Keratinocyte (primary cell): ENCODE measurements around the gene GAB4.

Experiments used
- EZH2 ChIP-seq: IDR thresholded peaks from one replicate; pipeline ENCODE4 v1.6.1; 2012; ENCODE audit warnings: inconsistent platforms, mild to moderate bottlenecking, low read length, moderate library complexity
- TF ChIP-seq, protein P1 (sequence below), 3 experiments: IDR thresholded peaks in 1 of 3; conservative IDR thresholded peaks in 1 of 3; optimal IDR thresholded peaks in 1 of 3; 2 replicates in 2 of 3; 3 replicates in 1 of 3; pipeline versions ENCODE3 to v1.5.1; 2011; ENCODE audit warnings: low read length in 3 of 3, mild to moderate bottlenecking in 3 of 3, moderate library complexity in 2 of 3, control low read depth in 1 of 3, inconsistent platforms in 1 of 3; ENCODE audit not compliant: insufficient read depth in 2 of 3; ENCODE audit errors: extremely low read depth in 1 of 3

DNA sequence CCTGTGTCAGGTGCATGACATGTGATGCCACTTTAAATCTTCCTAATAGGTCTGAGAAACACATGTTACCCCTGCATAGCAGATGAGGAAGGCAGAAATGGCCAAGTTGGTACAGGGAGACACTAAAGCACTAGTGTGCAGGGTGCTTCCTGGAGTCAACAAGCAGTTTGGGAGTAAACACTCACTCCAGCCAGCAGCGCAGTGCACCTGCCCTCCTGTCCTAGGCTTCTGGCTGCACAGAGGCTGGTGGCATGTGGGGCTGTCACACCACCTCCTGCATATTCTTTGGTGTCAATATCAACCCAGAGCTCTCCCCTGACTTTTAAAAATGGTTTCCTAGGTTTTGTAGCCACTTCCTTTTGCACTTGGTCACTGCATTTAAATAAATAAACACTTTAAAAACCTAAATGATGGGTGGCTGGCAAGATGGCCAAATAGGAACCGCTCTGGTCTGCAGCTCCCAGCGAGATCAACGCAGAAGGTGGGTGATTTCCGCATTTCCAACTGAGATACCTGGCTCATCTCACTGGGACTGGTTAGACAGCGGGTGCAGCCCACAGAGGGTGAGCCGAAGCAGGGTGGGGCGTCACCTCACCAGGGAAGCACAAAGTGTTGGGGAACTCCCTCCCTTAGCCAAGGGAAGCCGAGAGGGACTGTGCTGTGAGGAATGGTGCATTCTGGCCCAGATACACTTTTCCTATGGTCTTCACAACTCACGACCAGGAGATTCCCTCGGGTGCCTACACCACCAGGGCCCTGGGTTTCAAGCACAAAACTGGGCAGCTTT lies 33.5 kb downstream of the GAB4 start:
- TF ChIP-seq, protein P1, sequence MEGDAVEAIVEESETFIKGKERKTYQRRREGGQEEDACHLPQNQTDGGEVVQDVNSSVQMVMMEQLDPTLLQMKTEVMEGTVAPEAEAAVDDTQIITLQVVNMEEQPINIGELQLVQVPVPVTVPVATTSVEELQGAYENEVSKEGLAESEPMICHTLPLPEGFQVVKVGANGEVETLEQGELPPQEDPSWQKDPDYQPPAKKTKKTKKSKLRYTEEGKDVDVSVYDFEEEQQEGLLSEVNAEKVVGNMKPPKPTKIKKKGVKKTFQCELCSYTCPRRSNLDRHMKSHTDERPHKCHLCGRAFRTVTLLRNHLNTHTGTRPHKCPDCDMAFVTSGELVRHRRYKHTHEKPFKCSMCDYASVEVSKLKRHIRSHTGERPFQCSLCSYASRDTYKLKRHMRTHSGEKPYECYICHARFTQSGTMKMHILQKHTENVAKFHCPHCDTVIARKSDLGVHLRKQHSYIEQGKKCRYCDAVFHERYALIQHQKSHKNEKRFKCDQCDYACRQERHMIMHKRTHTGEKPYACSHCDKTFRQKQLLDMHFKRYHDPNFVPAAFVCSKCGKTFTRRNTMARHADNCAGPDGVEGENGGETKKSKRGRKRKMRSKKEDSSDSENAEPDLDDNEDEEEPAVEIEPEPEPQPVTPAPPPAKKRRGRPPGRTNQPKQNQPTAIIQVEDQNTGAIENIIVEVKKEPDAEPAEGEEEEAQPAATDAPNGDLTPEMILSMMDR (optimal IDR thresholded peaks at IDR 0.05 in 1 of 3, IDR thresholded peaks at IDR 0.05 in 1 of 3, conservative IDR thresholded peaks at IDR 0.05 in 1 of 3; ENCODE audit: extremely low read depth in 1 of 3, insufficient read depth in 2 of 3, low read length in 3 of 3), result no peak
- no peak for TF ChIP-seq EZH2
